ENCODE measurements around the gene PGM5. TPM values are rescaled to one million over a fixed set of nuclear protein-coding genes. Genes with fewer than 3 reads are reported as not detected.

Gene PGM5
- total and polyA plus RNA-seq, 2 experiments from 2014 or later = not detected

- no peak overlapping the region for H3K4me2 ChIP-seq
- Mint-ChIP-seq H3K9me3 (no peaks in the 10 kb centered on the region), H3K36me3 (ENCODE audit: low read depth) (no peaks in the 10 kb centered on the region), H3K27ac (no peak overlapping the region), H3K27me3 (ENCODE audit: insufficient read depth, low read depth, poor library complexity) (peaks cover 3% of the 10 kb centered on the region), H3K4me1 (no peaks in the 10 kb centered on the region), H3K4me3 (no peak overlapping the region)
- H2AFZ ChIP-seq = no peak overlapping the region
- no peaks in the 10 kb centered on the region; the same call in 1 of the 2 replicates for H4K20me1 ChIP-seq (replicated peaks; ENCODE audit: insufficient read depth)
- H3K27ac ChIP-seq (ENCODE audit: low read depth) = no peak overlapping the region
- H3K36me3 ChIP-seq (ENCODE audit: insufficient read depth) = no peaks in the 10 kb centered on the region
- H3K79me2 ChIP-seq (replicated peaks; ENCODE audit: insufficient read depth) = no peaks in the 10 kb centered on the region
- DNase-seq (ENCODE audit: low spot score) (no peak), ATAC-seq (no peak)
- H3K4me1 ChIP-seq (ENCODE audit: insufficient read depth) = no peaks in the 10 kb centered on the region
- H3F3A ChIP-seq (replicated peaks; ENCODE audit: low read depth) = no peaks in the 10 kb centered on the region
- no peaks in the 10 kb centered on the region for H3K9me2 ChIP-seq (ENCODE audit: insufficient read depth)
- peaks cover 29% of the 10 kb centered on the region for H3K27me3 ChIP-seq (ENCODE audit: insufficient read depth)
- TF ChIP-seq STAT1 (IDR thresholded peaks at IDR 0.05; ENCODE audit: unreplicated experiment) (no peak), EZH2 (IDR thresholded peaks at IDR 0.05; ENCODE audit: low read depth, unreplicated experiment) (no peak), EZH2phosphoT487 (IDR thresholded peaks at IDR 0.05; ENCODE audit: unreplicated experiment) (no peak), NANOG (IDR thresholded peaks at IDR 0.05; ENCODE audit: borderline replicate concordance) (no peak), ZNF114 (CRISPR knock-in tag; IDR thresholded peaks at IDR 0.05) (no peak), POLR2AphosphoS5 (IDR thresholded peaks at IDR 0.05; ENCODE audit: low read depth) (no peak), ZNF462 (CRISPR knock-in tag; IDR thresholded peaks at IDR 0.05) (no peak), ZNF331 (CRISPR knock-in tag; IDR thresholded peaks at IDR 0.05; ENCODE audit: low read depth) (no peak), CREB1 (CRISPR knock-in tag; IDR thresholded peaks at IDR 0.05; ENCODE audit: low read depth) (no peak), JUNB (IDR thresholded peaks at IDR 0.05; ENCODE audit: unreplicated experiment) (no peak)
- TF ChIP-seq, protein P1, sequence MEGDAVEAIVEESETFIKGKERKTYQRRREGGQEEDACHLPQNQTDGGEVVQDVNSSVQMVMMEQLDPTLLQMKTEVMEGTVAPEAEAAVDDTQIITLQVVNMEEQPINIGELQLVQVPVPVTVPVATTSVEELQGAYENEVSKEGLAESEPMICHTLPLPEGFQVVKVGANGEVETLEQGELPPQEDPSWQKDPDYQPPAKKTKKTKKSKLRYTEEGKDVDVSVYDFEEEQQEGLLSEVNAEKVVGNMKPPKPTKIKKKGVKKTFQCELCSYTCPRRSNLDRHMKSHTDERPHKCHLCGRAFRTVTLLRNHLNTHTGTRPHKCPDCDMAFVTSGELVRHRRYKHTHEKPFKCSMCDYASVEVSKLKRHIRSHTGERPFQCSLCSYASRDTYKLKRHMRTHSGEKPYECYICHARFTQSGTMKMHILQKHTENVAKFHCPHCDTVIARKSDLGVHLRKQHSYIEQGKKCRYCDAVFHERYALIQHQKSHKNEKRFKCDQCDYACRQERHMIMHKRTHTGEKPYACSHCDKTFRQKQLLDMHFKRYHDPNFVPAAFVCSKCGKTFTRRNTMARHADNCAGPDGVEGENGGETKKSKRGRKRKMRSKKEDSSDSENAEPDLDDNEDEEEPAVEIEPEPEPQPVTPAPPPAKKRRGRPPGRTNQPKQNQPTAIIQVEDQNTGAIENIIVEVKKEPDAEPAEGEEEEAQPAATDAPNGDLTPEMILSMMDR (conservative IDR thresholded peaks at IDR 0.05; ENCODE audit: low read depth in 2 of 2) = no peak
- TF ChIP-seq, protein P2, sequence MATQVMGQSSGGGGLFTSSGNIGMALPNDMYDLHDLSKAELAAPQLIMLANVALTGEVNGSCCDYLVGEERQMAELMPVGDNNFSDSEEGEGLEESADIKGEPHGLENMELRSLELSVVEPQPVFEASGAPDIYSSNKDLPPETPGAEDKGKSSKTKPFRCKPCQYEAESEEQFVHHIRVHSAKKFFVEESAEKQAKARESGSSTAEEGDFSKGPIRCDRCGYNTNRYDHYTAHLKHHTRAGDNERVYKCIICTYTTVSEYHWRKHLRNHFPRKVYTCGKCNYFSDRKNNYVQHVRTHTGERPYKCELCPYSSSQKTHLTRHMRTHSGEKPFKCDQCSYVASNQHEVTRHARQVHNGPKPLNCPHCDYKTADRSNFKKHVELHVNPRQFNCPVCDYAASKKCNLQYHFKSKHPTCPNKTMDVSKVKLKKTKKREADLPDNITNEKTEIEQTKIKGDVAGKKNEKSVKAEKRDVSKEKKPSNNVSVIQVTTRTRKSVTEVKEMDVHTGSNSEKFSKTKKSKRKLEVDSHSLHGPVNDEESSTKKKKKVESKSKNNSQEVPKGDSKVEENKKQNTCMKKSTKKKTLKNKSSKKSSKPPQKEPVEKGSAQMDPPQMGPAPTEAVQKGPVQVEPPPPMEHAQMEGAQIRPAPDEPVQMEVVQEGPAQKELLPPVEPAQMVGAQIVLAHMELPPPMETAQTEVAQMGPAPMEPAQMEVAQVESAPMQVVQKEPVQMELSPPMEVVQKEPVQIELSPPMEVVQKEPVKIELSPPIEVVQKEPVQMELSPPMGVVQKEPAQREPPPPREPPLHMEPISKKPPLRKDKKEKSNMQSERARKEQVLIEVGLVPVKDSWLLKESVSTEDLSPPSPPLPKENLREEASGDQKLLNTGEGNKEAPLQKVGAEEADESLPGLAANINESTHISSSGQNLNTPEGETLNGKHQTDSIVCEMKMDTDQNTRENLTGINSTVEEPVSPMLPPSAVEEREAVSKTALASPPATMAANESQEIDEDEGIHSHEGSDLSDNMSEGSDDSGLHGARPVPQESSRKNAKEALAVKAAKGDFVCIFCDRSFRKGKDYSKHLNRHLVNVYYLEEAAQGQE (IDR thresholded peaks at IDR 0.05; ENCODE audit: unreplicated experiment) = no peak
- TF ChIP-seq, protein P3, sequence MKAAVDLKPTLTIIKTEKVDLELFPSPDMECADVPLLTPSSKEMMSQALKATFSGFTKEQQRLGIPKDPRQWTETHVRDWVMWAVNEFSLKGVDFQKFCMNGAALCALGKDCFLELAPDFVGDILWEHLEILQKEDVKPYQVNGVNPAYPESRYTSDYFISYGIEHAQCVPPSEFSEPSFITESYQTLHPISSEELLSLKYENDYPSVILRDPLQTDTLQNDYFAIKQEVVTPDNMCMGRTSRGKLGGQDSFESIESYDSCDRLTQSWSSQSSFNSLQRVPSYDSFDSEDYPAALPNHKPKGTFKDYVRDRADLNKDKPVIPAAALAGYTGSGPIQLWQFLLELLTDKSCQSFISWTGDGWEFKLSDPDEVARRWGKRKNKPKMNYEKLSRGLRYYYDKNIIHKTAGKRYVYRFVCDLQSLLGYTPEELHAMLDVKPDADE (IDR thresholded peaks at IDR 0.05) = no peak
- no peak overlapping the region for H3K4me3 ChIP-seq
Measured at GRCh38 chr9:68538200-68538599, 181.8 kb downstream of the PGM5 start.

Measured in GM23338 (cell line).